SK-N-SH treated with all-trans-retinoic acid at 6 μM for 48 hours (cell line): ENCODE measurements around the gene CD101.

Experiments
- ATAC-seq: fragments of 200-7000 bp; cut with Tn5 transposase; 3 replicates; pipeline ENCODE4 v1.9.1; 2020; ENCODE audit warnings: mild to moderate bottlenecking, moderate library complexity
- ARNTL ChIP-seq: fragments of 450-650 bp; formaldehyde crosslinking; IDR thresholded peaks from 2 replicates; pipeline ENCODE4 v1.5.0; 2020; ENCODE audit warnings: low read depth, mild to moderate bottlenecking, moderate library complexity, borderline replicate concordance
- BACH2 ChIP-seq: fragments of 250-450 bp; sonication (Bioruptor Pico); IDR thresholded peaks from 2 replicates; pipeline ENCODE4 v1.9.0; 2021; ENCODE audit warnings: mild to moderate bottlenecking, borderline replicate concordance
- CREB5 ChIP-seq: fragments of 250-450 bp; sonication (Bioruptor Pico); IDR thresholded peaks from 2 replicates; pipeline ENCODE4 v1.5.1; 2020; ENCODE audit warnings: low read depth, mild to moderate bottlenecking, moderate library complexity
- CSDC2 ChIP-seq: fragments of 250-450 bp; sonication (Bioruptor Pico); IDR thresholded peaks from 2 replicates; pipeline ENCODE4 v1.5.0; 2020; ENCODE audit warnings: mild to moderate bottlenecking, moderate library complexity
- CSRNP3 ChIP-seq: fragments of 250-450 bp; sonication (Bioruptor Pico); IDR thresholded peaks from 2 replicates; pipeline ENCODE4 v1.5.1; 2021; ENCODE audit warnings: mild to moderate bottlenecking, moderate library complexity
- ESRRG ChIP-seq: fragments of 250-450 bp; sonication (Bioruptor Pico); IDR thresholded peaks from 2 replicates; pipeline ENCODE4 v1.6.1; 2021; ENCODE audit warnings: mild to moderate bottlenecking
- ISL1 ChIP-seq: fragments of 250-450 bp; sonication (Bioruptor Pico); IDR thresholded peaks from 2 replicates; pipeline ENCODE4 v2.1.2; 2022; ENCODE audit warnings: mild to moderate bottlenecking, moderate library complexity
- PATZ1 ChIP-seq: fragments of 250-450 bp; sonication (Bioruptor Pico); IDR thresholded peaks from 2 replicates; pipeline ENCODE4 v1.8.0; 2020; ENCODE audit warnings: mild to moderate bottlenecking, moderate library complexity, borderline replicate concordance
- POU6F1 ChIP-seq: fragments of 250-450 bp; sonication (Bioruptor Pico); IDR thresholded peaks from 2 replicates; pipeline ENCODE4 v1.8.0; 2021; ENCODE audit warnings: low read depth, mild to moderate bottlenecking, moderate library complexity, borderline replicate concordance
- PPARA ChIP-seq: fragments of 250-450 bp; sonication (Bioruptor Pico); IDR thresholded peaks from 2 replicates; pipeline ENCODE4 v1.5.0; 2020; ENCODE audit warnings: mild to moderate bottlenecking, borderline replicate concordance
- RARB ChIP-seq: fragments of 250-450 bp; sonication (Bioruptor Pico); IDR thresholded peaks from 2 replicates; pipeline ENCODE4 v1.8.0; 2021; ENCODE audit warnings: mild to moderate bottlenecking, moderate library complexity
- SNAI2 ChIP-seq: fragments of 250-450 bp; sonication (Bioruptor Pico); IDR thresholded peaks from 2 replicates; pipeline ENCODE4 v1.5.0; 2020; ENCODE audit warnings: mild to moderate bottlenecking, moderate library complexity
- TCF4 ChIP-seq: fragments of 250-450 bp; sonication (Bioruptor Pico); IDR thresholded peaks from 2 replicates; pipeline ENCODE4 v1.8.0; 2021; ENCODE audit warnings: mild to moderate bottlenecking, moderate library complexity, borderline replicate concordance
- TOX ChIP-seq: fragments of 250-450 bp; sonication (Bioruptor Pico); IDR thresholded peaks from 2 replicates; pipeline ENCODE4 v1.8.0; 2021; ENCODE audit warnings: mild to moderate bottlenecking, moderate library complexity, borderline replicate concordance
- TSHZ2 ChIP-seq: fragments of 250-450 bp; sonication (Bioruptor Pico); IDR thresholded peaks from 2 replicates; pipeline ENCODE4 v1.5.0; 2020; ENCODE audit warnings: mild to moderate bottlenecking, moderate library complexity
- ZFP3 ChIP-seq: fragments of 250-450 bp; sonication (Bioruptor Pico); IDR thresholded peaks from 2 replicates; pipeline ENCODE4 v1.5.0; 2020; ENCODE audit warnings: mild to moderate bottlenecking, moderate library complexity
- ZFP30 ChIP-seq: fragments of 450-650 bp; formaldehyde crosslinking; IDR thresholded peaks from 2 replicates; pipeline ENCODE4 v1.5.0; 2022; ENCODE audit warnings: mild to moderate bottlenecking, moderate library complexity
- ZNF565 ChIP-seq: fragments of 450-650 bp; formaldehyde crosslinking; conservative IDR thresholded peaks from 2 replicates; pipeline ENCODE4 v1.5.0; 2020; ENCODE audit warnings: low read depth, mild to moderate bottlenecking, moderate library complexity
- ZNF70 ChIP-seq: fragments of 450-650 bp; formaldehyde crosslinking; IDR thresholded peaks from 2 replicates; pipeline ENCODE4 v1.5.0; 2020; ENCODE audit warnings: mild to moderate bottlenecking, moderate library complexity
- ZNF8 ChIP-seq: fragments of 450-650 bp; formaldehyde crosslinking; IDR thresholded peaks from 2 replicates; pipeline ENCODE4 v1.5.0; 2020; ENCODE audit warnings: mild to moderate bottlenecking, moderate library complexity

The CD101 gene

GRCh38 chr1:117015724-117016123 lies 14.2 kb downstream of the CD101 start (continued):
- no peak for TF ChIP-seq ARNTL (CRISPR knock-in tag)
- no peak for TF ChIP-seq TCF4 (CRISPR knock-in tag)
- TF ChIP-seq TSHZ2 (CRISPR knock-in tag), result no peak

- TF ChIP-seq ZFP30 (CRISPR knock-in tag) (no peak), TSHZ2 (CRISPR knock-in tag) (no peak), ZNF8 (no peak), SNAI2 (CRISPR knock-in tag) (no peak), ARNTL (CRISPR knock-in tag) (no peak), PATZ1 (CRISPR knock-in tag) (no peak), CSDC2 (no peak), ESRRG (CRISPR knock-in tag) (no peak), ZFP3 (CRISPR knock-in tag) (no peak), ZNF565 (CRISPR knock-in tag) (no peak), BACH2 (CRISPR knock-in tag) (no peak), ISL1 (CRISPR knock-in tag) (no peak), RARB (no peak), CREB5 (CRISPR knock-in tag) (no peak), CSRNP3 (no peak), ZNF70 (CRISPR knock-in tag) (no peak), POU6F1 (no peak), PPARA (no peak)
- no peak for ATAC-seq
Measured at GRCh38 chr1:117017062-117017461, 15.5 kb downstream of the CD101 start.

GRCh38 chr1:117017648-117018047 lies 16.1 kb downstream of the CD101 start:
- TF ChIP-seq PPARA (no peak), CSRNP3 (no peak), TOX (CRISPR knock-in tag) (no peak), SNAI2 (CRISPR knock-in tag) (no peak), ISL1 (CRISPR knock-in tag) (no peak), POU6F1 (no peak), CSDC2 (no peak), RARB (no peak), BACH2 (CRISPR knock-in tag) (no peak), ESRRG (CRISPR knock-in tag) (no peak), ARNTL (CRISPR knock-in tag) (no peak), ZFP30 (CRISPR knock-in tag) (no peak), ZFP3 (CRISPR knock-in tag) (no peak), TCF4 (CRISPR knock-in tag) (no peak)
- ATAC-seq, result no peak
